ENCODE results near the gene PDPR. TPM values are rescaled to one million over a fixed set of nuclear protein-coding genes. Genes with fewer than 3 reads are reported as not detected.
"Not testable (repeated sequence)": the region's sequence is repeated elsewhere in the genome, so short reads cannot be mapped to it uniquely, and the experiment has no call there.

The PDPR gene
- total RNA-seq, 1 donor = 25.7 TPM

DNA sequence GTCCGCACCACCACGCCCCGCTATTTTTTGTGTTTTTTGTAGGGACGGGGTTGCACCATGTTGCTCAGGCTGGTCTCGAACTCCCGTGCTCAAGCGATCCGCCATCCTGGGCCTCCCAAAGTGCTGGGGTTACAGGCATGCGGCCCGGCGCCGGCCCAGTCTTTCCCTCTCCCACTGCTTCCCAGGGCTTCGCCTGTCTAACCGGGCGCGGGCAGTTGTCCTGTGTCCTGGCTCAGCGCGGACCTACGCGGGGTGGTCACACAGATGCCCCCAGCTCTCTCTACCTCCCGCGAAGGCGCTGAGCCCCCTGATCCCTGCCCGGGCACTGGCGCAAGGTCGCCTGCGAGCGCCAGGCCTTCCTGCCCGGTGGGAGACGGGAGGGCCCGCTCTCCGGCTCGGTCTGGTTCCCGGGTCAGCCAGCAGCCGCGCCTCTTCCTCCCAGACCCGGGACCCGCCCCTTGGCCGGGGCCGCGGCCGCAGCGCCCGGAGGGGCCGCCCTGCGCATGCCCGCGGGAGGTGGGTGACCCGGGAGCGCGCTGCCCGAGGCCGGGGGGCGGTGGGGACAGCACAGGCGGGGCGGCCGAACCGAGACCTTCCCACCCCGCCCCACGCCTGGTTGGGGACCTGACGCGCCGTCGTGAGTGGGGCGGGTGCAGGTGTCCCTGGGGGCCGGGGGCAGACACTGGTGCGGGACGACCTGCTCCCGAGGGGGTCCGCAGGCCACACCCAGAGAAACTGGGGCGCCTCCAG lies 73.9 kb downstream of the PDPR start:
- not testable (repeated sequence) for H3K4me3 ChIP-seq (ENCODE audit: low read depth, low read length); DNase-seq (ENCODE audit: low read depth)

DNA sequence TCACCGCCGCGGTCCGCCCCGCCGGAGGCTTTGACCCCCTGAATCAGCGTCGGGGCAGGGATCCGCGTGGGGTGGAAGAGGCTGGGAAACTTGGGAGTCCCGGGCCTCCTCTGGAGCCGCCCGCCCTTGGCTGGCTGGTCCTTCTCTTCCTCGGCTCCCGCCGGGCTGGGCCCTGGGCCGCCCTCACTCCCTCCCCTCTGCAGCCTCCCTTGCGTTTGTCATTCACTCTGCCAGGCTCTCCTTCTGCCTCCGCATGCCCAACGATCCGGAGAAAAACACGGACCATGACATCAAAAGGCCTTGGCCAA lies 74.4 kb downstream of the PDPR start:
- DNase-seq (ENCODE audit: low read depth); H3K4me3 ChIP-seq (ENCODE audit: low read depth, low read length): not testable (repeated sequence)

DNA sequence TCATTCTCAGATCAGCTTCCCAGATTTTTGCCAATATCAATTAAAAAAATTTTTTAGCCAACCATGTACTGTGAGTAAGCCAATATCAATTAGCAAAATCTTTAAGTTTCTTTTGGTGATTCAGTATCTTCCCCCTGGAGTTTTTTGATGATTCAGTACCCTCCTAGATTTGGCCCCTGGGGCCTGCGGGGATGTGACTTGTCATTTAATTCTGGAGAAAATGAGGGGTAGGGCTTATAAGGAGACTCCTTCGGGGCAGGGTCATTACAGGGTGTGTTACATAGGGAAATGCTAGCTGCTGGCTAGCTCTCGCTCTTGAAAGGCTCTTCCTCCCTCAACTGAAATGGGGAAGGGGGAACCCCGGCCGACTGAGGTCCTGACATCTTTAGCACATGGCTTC lies 76.4 kb downstream of the PDPR start:
- H3K4me3 ChIP-seq (ENCODE audit: low read depth, low read length); DNase-seq (ENCODE audit: low read depth): not testable (repeated sequence)

DNA sequence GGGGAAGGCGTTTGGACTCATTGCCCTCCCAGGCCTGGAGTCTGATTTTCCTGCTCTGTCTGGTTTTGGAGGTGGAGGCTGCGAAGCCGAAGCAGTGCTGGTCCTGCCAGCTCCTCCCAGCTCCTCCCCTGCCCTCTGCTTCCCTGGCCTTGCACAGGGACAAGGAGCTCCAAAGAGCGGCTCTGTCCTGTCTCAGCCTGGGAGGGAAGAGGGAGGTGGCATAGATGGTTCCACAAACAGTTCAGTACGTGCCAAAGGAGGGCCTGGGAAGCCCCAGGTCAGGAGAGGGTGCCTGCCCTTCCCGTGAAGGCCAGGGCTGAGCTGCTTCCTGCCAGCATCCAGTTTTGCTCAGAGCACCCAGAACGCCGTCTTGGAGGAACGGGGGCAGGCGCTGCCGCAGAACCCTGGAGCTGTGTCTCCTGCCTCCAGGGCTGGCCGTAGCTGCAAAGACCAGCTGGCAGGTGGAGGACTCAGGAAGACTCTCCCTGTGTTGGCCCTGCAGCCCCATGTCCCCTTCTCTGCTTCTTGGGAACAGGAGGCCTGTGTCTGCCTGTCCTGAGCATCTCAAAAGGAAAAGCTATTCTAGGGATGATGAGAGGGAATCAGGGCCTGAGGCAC lies 82.7 kb downstream of the PDPR start:
- DNase-seq (ENCODE audit: low read depth) = not testable (repeated sequence)

DNA sequence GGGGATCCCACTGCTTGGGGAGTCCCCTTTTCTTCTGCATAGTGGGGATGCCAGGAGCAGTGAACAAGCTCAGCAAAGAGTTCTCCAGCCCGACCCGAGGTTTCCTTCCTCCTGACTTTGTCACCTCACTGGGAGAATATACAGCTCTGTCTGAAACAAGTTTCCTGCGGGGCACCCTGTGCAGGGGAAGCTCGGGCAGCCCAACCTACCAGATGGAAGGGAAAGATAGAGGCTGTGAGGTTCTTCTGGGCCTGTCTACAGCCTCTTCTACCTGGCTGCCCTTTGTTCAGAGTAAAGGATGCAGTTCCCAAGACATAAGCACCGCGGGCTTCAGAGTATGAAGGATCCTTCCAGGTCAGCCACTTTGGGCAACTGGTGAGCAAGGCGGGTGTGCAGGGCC lies 83.5 kb downstream of the PDPR start:
- not testable (repeated sequence) for DNase-seq (ENCODE audit: low read depth); H3K4me3 ChIP-seq (ENCODE audit: low read depth, low read length)

More for the DNA sequence above, 82.7 kb downstream of the PDPR start:
- H3K4me3 ChIP-seq (ENCODE audit: low read depth, low read length) = not testable (repeated sequence)

DNA sequence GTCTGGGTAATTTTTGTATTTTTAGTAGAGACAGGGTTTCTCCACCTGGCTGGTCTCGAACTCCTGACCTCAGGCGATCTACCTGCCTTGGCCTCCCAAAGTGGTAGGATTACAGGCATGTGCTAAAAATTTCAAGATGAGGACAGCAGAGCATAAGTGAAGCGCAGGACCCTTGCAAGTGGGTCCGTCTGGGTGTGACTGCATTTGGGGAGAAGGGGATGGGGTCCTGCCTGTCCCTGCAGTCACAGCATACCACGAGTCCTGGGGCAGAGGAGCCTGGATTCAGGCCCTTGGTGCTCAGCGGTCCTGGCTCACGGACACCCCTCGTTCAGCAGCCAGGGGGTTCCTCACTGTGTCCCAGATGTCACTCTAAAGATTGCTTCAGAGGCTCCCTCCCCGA lies 84.1 kb downstream of the PDPR start:
- H3K4me3 ChIP-seq (ENCODE audit: low read depth, low read length); DNase-seq (ENCODE audit: low read depth): not testable (repeated sequence)

DNA sequence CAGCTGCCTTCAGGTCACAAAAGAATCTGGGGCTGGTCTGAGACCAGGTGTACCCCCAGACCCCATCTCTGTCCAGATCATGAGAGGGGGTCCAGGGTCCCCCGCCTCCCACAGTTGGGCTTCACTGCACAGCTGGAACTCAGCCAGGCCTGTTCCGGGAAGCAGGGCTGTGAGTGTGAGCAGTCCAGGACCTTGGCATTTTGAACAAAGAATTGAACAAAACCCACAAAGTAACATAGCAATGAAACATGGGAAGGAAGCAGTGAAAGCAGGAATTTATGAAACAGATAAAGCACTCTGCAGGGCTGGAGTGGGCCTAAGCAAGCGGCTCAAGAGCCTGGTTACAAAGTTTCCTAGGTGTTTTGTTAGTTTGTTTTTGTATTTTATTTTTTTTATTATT lies 84.5 kb downstream of the PDPR start:
- peak; percentile 32 for DNase-seq (ENCODE audit: low read depth)
- H3K4me3 ChIP-seq (ENCODE audit: low read depth, low read length) = not testable (repeated sequence)

DNA sequence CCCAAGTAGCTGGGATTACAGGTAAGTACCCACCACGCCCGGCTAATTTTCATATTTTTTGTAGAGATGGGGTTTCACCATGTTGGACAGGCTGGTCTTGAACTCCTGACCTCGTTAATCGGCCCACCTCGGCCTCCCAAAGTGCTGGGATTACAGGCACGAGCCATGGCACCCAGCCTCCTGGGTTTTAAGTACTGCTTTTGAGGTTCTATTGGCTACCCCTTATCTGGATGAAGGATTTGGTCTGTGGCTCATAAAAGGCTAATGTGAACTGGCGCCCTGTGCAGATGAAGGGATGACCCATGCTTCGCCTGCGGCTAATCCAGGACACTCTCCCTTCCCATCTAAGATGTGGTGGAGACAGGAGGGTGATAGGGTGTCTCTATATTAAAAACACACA lies 85.0 kb downstream of the PDPR start:
- DNase-seq (ENCODE audit: low read depth) = not testable (repeated sequence)

DNA sequence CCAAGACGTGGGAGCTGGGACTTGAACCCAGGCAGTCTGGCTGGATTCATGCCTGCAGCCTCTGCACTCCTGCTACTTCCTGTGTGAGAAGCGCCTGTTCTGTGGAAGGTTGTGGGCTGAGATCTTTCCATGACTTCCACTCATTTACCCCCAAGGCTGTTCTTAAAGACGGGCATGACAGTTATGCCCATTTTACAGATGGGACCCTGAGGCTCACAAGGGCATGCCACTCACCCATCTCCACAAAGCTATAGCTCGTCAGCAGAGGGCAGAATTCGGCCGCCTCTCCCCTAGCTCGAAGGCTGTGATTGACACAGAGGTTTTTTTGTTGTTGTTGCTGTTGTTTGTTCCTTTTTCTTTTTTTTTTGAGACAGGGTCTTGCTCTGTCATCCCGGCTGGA lies 85.9 kb downstream of the PDPR start:
- H3K4me3 ChIP-seq (ENCODE audit: low read depth, low read length); DNase-seq (ENCODE audit: low read depth): not testable (repeated sequence)

More for the DNA sequence above, 85.0 kb downstream of the PDPR start:
- not testable (repeated sequence) for H3K4me3 ChIP-seq (ENCODE audit: low read depth, low read length)

DNA sequence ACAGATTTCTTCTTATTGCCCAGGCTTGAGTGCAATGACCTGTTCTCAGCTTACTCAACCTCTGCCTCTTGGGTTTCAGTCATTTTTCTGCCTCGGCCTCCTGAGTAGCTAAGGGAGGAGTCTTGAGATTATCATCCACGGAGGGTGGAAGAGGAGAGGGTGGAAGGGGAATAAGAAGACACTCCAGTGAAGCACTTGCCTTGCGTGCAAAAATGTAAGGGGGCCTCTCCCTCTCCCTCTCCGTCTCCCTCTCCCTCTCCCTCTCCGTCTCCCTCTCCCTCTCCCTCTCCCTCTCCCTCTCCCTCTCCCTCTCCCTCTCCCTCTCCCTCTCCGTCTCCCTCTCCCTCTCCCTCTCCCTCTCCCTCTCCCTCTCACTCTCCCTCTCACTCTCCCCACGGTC lies 89.4 kb downstream of the PDPR start:
- not testable (repeated sequence) for H3K4me3 ChIP-seq (ENCODE audit: low read depth, low read length); DNase-seq (ENCODE audit: low read depth)

DNA sequence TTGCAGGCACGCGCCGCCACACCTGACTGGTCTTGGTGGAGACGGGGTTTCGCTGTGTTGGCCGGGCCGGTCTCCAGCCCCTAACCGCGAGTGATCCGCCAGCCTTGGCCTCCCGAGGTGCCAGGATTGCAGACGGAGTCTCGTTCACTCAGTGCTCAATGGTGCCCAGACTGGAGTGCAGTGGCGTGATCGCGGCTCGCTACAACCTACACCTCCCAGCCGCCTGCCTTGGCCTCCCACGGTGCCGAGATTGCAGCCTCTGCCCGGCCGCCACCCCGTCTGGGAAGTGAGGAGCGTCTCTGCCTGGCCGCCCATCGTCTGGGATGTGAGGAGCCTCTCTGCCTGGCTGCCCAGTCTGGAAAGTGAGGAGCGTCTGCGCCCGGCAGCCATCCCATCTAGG lies 89.9 kb downstream of the PDPR start:
- H3K4me3 ChIP-seq (ENCODE audit: low read depth, low read length); DNase-seq (ENCODE audit: low read depth): not testable (repeated sequence)

DNA sequence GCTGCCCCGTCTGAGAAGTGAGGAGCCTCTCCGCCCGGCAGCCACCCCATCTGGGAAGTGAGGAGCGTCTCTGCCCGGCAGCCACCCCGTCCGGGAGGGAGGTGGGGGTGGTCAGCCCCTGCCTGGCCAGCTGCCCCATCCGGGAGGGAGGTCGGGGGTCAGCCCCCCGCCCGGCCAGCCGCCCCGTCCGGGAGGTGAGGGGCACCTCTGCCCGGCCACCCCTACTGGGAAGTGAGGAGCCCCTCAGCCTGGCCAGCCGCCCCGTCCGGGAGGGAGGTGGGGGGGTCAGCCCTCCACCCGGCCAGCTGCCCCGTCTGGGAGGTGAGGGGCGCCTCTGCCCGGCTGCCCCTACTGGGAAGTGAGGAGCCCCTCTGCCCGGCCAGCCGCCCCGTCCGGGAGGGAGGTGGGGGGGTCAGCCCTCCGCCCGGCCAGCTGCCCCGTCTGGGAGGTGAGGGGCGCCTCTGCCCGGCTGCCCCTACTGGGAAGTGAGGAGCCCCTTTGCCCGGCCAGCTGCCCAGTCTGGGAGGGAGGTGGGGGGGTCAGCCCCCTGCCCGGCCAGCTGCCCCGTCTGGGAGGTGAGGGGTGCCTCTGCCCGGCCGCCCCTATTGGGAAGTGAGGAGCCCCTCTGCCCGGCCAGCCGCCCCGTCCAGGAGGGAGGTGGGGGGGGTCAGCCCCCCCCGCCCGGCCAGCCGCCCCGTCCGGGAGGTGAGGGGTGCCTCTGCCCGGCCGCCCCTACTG lies 90.7 kb downstream of the PDPR start:
- not testable (repeated sequence) for DNase-seq (ENCODE audit: low read depth)

DNA sequence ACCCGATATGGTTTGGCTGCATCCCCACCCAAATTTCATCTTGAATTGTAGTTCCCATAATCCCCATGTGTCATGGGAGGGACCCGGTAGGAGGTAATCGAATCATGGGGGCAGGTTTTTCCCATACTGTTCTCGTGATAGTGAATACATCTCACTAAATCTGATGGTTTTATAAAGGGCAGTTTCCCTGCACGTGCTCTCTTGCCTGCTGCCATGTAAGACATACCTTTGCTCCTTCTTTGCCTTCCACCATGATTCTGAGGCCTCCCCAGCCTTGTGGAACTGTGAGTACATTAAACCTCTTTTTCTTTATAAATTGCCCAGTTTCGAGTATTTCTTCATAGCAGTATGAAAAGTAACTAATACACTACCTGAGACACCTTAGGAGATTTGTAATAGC lies 92.2 kb downstream of the PDPR start:
- H3K4me3 ChIP-seq (ENCODE audit: low read depth, low read length); DNase-seq (ENCODE audit: low read depth): not testable (repeated sequence)

More for the DNA sequence above, 90.7 kb downstream of the PDPR start:
- H3K4me3 ChIP-seq (ENCODE audit: low read depth, low read length) = not testable (repeated sequence)

Small RNAs within 50 kb of the gene (small RNA-seq; reads per million reads assigned to genes)
- gene AC009060.2 = not detected

Other genes with a start within 250 kb of the PDPR start
- gene CLEC18A, start 163.0 kb upstream of the PDPR start, total RNA-seq (ENCODE audit: low replicate concordance) = 0.27 TPM in 1 of 2 replicates, not detected in the other
- 0.09 and 0.90 TPM in 2 replicates for gene CLEC18C, start 59.5 kb downstream of the PDPR start, total RNA-seq (ENCODE audit: low replicate concordance)
- gene EXOSC6, start 137.6 kb downstream of the PDPR start, total RNA-seq (ENCODE audit: low replicate concordance) = 37.9 and 39.7 TPM in 2 replicates
- gene AARS1, start 175.2 kb downstream of the PDPR start, total RNA-seq (ENCODE audit: low replicate concordance) = 160 and 167 TPM in 2 replicates
- 28.5 and 30.5 TPM in 2 replicates for gene DDX19B, start 184.9 kb downstream of the PDPR start, total RNA-seq (ENCODE audit: low replicate concordance)
- 28.1 and 37.4 TPM in 2 replicates for gene DDX19A, start 232.6 kb downstream of the PDPR start, total RNA-seq (ENCODE audit: low replicate concordance)